SIG-M5 treated with dmso at 0.1 percent for 504 hours (cell line): Measurements from ENCODE around the gene B3GAT2.

Source experiments
- DNase-seq: peaks from one replicate; lab custom pipeline; 2025; ENCODE audit not compliant: unreplicated experiment; lab: John Stamatoyannopoulos, UW

The B3GAT2 gene

DNA sequence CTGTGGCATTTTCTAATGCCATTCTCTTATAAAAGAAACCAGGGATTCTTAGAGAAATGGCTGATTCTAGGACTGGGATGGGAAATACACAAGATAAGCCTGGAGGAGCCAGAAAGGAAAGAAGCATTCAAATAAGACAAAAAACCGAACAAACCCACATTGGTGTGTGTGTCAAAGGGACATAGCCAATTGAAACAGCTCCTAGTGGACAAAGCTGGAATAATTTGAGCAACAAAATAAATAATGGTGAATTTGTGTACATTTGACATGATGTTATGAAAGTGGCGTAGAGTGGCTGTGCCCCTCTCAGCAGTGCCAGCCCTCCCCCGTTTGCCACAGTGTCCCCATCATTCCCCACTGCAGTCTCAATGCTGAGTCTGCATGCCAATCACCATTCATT is 55.5 kb downstream of the B3GAT2 start:
- DNase-seq = no peak

DNA sequence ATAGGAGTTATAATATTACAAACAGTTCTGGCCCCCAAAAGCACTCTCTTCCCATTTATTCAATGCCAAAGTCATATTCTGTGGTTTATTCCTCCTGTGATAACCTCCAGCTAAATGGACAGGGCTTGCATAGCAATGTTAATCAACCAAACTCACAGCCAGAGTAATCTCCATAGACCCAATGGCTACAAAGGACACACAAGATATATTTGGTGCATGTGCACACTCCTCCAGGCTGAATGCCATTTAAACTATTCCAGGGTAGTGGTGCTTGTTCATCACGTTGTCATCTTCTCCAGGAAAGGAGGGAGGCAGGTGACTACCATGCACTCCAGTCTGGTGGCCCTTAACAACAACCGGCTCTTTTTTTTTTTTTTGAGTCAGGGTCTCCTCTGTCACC is 56.8 kb downstream of the B3GAT2 start:
- no peak for DNase-seq

DNA sequence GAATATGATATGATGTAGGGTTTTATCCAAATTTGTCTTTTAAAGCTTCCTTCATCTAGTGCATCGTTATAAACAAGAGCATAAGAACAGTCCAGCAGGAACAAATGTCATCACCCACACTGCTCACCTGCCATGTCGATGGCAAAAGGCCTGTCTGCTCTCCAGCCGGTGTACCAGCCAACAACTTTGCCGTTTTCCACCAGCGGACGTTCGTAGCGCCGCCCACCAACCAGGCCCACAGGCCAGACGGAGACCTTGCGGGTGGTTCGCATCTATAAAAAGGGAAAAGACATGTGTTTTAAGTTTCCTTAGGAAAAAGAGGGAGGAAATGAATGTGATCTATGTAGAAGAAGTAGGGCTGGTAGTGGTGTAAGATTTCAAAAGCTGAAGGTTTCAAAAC is 62.9 kb downstream of the B3GAT2 start:
- no peak for DNase-seq

DNA sequence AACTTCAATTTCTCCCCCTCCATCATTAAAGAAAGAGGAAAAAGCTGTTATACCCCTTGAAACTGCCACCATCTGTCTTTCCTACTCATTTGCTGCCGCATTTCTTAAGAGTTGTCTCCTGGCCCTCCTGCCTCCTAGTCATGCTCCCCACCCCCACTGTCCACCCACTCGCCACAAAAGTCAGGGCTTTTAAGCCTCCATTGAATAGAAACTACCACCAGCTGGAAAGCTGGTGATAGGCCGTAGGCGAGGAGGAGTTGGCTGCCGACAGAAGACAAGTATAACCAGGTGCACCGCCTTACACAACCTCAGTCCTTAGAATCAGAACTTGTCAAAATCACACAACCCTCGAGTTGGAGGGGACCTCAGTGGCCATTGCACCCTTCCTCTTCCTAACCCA is 67.6 kb downstream of the B3GAT2 start:
- no peak for DNase-seq

DNA sequence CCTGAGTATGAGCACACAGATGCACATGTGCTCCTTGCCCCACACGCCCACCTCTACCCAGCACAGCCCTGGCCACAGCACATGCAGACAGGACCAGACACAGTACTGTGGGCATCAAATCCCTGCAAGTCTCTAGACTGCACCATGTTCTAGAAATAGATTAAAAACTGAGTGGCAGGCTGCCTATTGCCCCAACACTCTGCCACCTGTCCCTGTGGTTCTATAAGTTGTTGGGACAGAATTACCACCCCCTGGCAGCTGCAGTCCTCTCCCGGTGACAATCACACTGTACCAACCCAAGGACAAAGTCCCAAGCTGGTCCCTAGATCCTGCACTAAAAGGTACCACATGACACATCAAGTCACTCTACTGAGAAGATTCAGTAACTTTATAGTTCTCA is 70.2 kb downstream of the B3GAT2 start:
- no peak for DNase-seq

DNA sequence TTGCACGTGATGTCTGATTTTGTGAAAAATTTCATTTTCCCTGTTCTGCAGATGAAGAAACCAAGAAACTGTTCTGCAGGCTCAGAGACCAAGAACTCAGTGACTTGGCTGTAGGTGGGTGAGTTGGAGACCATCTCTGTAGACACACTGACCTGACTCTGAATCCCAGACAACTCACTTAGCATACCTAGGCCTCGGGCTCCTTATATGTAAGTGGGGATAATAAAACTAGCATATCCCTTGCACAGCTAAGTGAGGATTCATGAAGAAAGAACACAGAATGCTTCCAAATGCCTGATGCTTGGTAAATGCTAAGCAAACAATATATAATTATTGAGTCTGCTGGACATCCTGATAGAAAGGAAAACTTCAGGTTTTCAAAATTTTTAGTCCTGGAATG is 70.8 kb downstream of the B3GAT2 start:
- DNase-seq = no peak

DNA sequence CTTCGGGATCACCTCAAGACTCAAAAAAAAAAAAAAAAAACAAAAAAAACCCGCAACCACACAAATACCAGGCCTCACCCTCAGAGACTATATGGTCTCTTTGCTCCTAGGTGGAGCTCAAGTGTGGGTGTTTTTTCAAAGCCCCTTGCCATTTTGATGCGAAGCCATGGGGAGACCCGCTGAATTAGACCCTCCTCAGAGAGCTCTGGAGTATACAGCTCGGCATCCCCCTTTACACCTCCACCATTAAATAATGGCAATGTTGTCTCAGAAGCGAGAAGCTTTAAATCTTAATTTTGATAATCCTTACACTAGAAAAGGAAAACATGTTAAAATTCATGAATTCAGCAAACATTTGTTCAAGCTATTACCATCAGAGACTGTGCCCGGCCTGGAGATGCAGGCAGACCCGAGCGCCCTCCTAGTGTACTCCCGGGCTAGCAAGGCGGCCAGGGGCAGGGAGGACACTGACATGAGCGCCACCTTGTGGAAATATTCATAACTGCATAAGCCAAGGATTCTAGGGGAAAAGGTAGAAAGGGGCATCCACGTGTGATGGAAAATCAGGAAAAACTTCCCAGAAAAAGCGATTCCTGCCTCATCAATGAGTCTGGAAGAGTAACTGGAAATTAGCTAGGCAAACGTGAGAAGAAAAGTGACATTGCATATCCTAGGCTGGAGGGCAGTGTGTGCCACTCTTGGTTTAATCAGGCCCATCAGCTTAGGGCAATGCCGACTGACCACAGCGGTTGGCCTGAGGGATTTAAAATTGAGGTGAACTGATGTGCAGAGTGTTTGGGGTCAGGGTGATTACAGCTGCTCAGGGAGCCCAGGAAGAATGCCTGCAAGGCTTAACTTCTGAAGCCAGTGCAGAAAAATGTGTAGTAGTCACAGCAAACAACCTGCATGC is 72.5 kb downstream of the B3GAT2 start:
- DNase-seq = peak; percentile 28

DNA sequence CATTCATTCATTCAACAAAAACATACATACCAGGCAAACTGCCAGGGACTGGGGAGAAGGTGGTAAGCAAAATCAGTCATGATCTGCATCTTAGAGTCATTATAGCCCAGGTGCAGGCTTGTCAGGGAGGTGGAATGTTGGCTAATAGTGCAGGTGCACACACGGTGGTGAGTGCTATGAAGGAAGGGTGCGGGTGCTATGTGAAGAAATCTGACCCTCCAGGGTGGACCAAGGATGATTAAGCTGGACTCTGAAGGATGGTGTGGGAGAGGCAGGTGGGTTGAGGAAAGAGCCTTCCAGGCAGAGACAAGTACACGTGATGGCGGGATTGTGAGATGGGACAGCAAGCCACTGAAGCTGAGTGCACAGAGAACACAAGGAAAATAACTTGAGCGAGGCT is 77.4 kb downstream of the B3GAT2 start:
- DNase-seq = no peak

DNA sequence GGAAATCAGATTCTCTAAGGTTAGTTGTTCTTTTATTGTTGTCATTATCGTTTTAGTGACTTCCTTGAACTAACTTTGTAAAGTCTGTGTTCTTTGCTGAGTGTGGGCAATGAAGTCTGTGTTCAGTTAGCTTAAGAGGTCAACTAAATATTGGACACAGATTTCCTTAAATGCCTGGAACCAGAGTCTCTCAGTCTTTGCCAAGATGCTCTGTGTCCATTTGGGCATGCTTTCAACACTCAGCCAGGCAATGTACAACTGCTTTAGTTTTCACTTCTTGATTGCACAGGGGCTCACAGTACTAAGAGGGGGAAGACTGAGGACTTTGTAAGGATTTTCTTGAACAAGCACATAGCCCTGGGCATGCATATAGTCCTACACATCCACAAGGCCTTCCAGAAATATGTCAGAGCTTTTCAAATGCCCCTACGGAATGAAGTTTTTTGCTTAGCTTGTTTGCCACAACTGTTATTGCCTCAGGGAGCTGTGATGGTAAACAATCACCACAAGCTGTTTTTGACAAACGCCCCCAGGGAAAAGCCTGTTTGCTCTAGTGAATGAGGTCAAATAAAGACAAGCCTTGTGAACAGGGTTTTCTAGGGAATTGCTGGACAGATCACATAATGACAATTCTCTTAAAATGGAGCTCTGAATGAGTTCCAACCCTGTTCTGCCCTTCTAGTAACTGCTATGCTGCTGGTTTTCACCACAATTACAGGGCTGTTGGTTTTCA is 82.5 kb downstream of the B3GAT2 start:
- DNase-seq = no peak

DNA sequence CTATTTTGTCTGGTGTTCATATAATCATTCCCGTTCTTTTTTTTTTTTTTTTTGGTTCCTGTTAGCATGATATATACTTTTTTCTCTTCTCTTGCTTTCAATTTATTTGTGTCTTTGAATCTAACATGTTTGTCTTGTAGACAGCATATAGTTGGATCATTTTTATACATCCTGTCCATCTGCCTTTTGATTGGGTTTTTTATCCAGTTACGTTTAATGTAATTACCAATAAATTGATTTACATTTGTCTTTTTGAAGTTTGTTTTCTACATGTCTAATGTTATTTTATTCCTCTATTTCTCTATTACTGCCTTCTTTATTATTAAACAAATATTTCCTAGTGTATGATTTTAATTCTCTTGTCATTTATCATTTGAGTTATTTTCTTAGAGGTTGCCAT is 84.4 kb downstream of the B3GAT2 start:
- DNase-seq = no peak

DNA sequence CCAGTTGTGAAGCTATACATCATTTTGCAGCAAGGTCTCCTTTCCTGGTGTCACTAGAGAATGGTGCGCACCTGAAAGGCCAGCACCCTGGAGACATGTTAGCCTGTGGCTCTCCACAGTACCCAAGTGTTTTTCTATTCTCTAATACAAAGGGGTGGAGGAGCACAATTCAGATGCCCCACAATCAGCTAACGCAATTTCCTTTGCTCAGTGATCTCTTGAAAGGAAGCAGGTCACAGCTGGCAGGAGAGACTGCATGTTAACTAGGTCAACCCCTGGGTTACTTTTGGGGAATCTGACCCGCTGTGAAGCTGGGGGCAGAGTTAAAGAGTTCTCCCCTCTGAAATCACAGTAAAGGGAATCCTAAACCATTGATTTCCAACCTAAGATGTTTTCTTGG is 92.5 kb downstream of the B3GAT2 start:
- no peak for DNase-seq

DNA sequence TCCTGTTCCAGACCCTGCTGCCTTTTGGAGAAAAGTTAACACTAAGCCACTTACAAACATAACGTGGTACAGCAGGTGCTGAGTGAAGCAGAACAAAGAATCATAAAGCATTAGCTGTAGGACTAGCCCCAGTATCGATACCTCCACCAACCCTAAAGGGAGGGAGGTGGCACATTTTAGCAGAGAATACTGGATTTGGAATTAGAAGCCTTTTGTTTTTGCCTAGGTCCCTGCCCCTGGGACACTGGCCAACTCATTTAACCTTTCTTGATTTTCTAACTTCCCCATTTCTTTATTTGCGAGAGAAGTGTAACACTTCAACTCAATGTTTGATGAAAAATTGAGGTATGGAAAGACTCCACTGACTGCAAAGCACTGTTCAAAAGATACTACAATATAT is 93.5 kb downstream of the B3GAT2 start:
- no peak for DNase-seq

DNA sequence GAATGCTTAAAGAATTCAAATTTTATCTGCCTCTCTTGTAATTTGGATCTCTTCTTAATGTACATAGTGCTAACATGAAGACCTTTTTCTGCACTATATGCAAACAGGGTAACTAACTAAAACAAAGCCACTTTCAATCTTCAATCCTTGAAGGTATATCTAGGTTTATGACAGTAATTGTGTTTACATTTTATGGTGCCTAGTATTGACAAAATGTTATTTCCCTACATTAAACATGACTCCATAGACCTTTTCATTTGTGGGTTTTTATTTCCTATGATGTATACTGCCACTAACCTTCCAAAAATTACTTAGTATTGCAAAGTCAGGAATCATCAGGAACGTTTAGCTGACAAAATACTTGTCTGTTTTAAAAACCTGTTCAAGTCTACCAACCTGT is 95.9 kb downstream of the B3GAT2 start:
- DNase-seq = no peak

DNA sequence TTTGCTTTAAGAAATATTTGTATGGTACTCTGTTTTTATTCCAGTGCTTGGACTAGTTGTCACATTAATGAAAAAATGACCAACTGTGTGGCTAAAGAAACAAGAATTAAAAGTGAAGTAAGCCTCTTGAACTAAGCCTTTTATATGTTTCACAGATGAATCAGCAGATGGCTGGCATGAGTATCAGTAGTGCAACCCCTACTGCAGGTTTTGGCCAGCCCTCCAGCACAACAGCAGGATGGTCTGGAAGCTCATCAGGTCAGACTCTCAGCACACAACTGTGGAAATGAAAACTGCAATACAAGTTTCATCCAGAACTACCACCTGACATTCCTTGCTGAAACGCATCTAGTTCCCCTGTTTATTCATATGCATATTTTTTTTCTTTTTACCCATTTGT is 96.8 kb downstream of the B3GAT2 start:
- no peak for DNase-seq

DNA sequence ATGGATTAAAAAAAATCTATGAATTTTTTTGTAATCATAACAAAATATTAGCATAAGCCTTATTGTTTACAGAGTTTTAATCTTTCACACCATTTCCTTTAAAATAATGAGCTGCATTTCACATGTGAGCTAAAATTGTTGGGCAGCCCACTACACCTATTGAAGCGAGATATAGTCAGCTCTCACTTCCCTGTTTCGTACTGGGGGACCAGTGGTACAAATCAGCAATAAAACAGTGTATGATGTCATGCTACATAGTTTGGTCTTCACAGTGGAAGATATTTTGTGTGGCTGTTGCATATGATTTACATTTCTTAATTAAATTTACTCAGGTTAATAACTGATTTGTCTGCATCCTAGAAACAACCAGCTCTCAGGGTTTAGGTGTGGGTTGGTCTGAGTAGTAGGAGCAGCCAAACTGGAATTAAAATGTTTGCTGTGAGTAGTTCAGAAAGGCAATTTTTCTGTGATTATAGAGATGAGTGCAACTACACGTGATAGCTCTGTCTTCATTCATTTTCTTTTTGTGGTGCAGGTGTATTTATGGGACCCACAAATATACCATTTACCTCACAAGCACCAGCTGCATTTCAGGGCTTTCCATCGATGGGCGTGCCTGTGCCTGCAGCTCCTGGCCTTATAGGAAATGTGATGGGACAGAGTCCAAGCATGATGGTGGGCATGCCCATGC is 99.3 kb downstream of the B3GAT2 start:
- no peak for DNase-seq

DNA sequence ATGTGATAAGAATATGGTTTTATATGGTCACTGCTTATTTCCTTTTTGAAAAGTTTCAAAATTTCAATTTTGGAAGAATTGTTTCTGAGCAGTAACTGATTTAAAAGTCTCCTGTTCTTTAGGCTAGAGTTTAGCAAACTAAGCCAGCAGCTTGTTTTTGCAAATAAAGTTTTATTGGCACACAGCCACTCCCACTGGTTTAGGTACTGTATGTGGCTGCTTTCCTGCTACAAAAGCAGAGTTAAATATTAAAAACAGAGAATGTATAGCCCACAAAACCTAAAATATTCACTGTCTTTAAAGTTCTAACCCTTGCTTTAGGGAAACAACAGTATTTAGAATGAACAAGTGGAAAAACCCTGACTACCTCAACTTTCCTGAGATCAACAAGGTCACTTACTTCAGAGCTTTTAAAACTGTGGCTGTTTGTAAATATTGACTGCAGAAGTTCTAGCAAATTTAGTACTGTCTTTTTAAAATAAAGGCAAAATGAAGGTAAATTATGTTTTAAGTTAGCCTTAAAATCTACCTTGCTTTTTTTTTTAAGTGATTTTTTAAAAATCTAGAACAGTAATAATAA is 104.1 kb downstream of the B3GAT2 start:
- DNase-seq = no peak

DNA sequence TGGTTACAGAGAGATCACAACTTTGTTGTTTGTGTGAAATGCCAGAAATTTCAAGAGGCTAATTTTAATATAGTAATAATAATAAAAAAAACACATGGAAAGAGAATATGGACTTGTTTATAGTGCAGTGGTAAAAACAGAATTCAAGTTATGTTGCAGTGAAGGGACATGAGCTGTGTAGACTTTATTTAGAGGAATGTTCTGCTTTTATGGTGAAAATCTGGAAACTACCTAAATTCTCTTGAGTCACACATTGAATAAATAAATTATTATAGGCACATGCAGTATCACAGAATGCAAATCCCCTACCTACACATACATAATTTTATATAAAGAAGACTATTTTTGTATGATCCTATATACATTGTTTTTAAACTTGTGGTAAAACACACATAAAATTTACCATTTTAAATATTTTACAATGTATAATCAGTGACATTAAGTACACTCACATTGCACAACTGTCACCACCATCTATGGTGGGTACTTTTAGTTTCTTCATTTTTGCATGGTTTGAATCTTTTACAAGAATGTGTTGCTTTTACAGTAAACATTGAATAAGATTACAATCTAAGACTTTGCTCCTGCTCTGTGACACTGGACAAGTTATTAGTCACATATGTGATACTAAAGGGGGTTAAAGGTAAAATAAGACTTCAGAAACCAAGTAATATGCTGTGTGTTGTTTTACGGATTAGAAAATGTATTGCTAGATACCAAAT is 107.4 kb downstream of the B3GAT2 start:
- DNase-seq = no peak

DNA sequence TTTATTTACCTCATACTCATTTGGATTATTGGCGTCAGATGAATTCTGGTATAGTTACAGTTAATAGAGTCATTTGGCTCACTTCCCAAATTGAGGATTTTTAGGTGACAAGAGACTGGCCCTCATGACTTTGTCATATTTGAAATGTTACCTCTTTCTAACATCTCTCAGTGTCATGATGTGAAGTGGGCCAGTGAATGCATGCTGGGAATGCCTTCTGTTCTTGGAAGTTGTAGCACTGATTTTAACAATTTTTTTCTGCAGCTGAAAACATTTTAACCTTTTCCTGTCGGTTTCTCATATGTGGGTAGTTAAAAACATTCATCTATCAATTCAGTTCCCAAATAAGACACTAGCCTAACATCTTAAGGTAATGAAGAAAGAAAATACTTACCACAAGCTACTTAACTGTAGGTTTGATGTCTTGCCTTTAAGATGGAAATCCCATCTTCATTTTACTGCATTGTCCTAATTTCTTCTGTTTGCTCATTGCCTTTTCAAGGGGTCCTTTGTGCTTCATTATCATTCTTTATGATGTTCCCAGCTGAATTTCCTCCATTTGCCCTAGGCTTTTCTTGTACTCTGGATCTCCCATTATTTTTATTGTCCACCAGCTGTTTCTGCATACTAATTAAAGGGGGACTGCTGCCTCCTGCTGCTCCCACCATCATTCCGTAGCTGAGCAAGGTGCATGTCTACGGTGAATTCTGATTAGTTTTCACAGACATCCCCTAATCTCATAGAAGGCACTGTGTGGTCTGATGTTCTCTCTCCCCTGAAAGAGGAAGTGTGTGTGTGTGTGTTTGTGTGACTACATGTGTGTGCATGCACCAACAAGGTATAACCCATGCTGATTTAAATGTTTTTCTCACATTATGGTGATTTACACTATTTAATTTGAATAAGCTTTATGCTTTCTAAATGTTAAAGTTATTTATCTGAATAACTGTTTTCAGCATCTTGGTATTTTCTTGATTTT is 109.5 kb downstream of the B3GAT2 start:
- DNase-seq = no peak

DNA sequence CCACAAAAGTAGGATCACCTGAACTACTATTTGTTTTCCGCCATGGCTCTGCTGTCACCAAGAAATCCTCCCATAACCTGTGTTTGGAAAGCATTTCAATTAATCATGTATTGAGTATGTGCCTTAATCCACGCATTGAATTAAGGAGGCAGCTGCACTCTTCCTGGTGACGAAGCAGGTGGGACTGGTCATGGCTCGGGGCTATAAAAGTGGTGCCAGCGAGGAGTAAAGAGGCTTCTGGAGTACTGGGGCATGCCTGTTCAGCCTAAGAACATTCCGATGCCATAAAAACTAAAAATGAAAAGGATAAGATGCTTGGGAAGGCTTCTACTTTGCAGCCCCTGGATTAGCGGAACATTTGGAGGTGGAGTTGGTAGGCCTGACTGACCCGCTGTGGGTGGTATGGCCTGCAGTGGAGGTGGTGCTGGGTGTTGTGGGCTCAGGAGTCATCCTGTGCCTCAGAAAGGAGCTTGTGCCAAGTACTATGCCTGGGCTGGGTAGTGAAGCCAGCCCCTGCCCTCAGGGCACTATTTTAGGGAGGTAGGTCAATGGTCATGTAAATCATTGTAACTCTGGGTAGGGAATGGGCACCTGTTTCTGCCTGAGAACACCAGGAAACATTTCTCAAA is 110.5 kb downstream of the B3GAT2 start:
- no peak for DNase-seq
